AG09309 (cell line): Measurements from ENCODE around the gene LRCH4.

ENCODE experiments used
- DNase-seq: peaks from one replicate; pipeline ENCODE4 v3.0.0-alpha.2; 2010; ENCODE audit warnings: low read depth
- H3K4me3 ChIP-seq: 2 replicates; pipeline ENCODE4 v1.5.1; 2011; ENCODE audit warnings: mild to moderate bottlenecking, low read depth, low read length, moderate library complexity; ENCODE audit not compliant: control insufficient read depth
- TF ChIP-seq, protein P1 (sequence below): IDR thresholded peaks from 2 replicates; pipeline ENCODE4 v1.5.1; 2011; ENCODE audit warnings: mild to moderate bottlenecking, low read depth, low read length, inconsistent platforms; ENCODE audit not compliant: insufficient read depth, control insufficient read depth; ENCODE audit errors: missing control alignments

The LRCH4 gene

DNA sequence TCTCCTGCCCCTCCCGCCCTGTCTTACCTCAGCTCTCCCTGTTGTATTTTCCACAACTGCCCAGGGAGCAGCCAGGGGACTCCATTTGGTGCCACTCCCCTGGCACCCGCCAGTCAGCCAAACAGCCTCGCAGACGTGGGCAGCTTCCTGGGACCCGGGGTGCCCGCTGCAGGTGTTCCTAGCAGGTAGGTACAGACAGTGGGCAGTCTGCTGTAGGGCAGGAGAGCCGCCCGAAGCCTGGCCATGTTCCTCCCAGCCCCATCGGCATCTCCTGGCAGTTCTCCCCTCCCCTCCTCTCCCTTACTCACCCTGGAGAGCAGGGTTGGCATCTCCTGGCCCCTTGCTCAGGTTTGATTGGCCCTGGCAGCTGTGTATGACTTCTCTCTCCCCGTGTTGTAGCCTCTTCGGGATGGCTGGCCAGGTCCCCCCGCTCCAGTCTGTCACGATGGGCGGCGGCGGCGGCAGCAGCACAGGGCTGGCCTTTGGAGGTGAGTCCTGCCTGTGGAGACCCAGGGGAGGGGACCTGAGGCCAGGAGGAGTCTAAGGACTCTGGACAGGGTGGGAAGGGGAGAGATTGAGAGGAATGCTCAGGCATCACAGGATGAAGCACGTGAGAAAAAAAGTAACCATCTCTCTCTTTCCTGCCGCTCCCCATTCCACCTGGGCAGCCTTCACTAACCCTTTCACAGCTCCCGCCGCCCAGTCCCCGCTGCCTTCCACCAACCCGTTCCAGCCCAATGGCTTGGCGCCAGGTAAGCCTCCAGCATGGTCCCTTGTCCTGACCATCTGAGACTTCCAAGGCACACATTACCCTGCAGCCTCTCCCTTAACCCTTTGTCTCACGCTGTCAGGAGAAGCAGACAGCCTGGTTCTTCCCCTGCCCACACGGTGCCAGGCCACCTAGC is 23.5 kb downstream of the LRCH4 start:
- TF ChIP-seq, protein P1, sequence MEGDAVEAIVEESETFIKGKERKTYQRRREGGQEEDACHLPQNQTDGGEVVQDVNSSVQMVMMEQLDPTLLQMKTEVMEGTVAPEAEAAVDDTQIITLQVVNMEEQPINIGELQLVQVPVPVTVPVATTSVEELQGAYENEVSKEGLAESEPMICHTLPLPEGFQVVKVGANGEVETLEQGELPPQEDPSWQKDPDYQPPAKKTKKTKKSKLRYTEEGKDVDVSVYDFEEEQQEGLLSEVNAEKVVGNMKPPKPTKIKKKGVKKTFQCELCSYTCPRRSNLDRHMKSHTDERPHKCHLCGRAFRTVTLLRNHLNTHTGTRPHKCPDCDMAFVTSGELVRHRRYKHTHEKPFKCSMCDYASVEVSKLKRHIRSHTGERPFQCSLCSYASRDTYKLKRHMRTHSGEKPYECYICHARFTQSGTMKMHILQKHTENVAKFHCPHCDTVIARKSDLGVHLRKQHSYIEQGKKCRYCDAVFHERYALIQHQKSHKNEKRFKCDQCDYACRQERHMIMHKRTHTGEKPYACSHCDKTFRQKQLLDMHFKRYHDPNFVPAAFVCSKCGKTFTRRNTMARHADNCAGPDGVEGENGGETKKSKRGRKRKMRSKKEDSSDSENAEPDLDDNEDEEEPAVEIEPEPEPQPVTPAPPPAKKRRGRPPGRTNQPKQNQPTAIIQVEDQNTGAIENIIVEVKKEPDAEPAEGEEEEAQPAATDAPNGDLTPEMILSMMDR, result no peak
- H3K4me3 ChIP-seq, result no peak overlapping the region
- DNase-seq, result no peak

DNA sequence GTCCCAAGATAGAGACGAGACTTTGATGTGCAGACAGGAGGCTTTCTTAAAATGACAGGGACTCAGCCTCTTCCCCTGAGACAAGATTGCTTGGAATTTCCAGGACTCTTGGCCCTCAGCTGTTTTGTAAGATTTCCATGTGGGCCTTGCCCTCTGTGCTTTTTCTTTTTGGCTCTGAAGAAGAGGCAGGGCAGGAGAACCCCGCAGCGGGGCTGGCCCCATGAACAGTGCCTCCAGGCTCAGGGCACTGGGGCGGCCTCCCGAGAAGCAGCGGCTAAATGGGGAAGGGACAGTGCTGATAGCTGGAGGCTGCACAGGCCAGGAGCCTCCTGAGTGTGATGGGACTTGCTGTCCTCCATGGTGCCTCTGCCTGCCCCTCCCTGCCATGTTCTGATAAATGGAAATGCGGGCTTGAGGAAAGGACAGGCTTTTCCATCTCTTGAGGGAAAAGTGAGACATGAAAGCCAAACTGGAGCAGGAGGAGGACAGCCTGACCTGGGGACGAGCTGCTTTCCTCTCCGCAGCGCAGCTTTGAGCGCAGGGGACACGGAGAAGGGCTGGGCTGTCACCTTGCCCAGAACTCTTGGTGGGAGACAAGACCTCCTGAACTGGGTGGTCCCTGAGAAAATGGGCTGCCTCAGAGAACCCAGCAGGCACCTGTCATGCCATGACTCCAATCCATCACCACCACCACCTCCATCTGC is 24.3 kb downstream of the LRCH4 start:
- DNase-seq, result no peak
- no peak overlapping the region for H3K4me3 ChIP-seq
- TF ChIP-seq, protein P1, result no peak

DNA sequence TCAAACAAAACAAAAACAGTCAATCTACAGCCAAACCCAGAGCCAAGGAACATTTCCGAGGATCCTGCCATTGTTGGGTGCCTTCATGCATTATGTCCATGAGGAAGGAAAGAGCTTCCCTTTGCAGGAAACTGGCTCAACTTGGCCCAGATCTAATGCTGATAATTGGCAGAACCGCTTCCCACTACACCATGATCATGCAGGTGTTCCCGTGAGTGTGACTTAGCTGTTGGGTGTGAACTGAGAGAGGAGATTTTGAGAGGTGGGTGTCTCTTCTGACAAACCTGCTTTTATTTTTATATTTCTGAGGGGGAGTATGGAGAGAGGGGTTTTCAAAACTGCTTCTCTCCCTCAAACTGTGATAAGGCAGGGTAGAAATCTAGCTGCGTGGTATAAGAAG is 26.8 kb downstream of the LRCH4 start:
- no peak overlapping the region for H3K4me3 ChIP-seq
- TF ChIP-seq, protein P1, result no peak
- no peak for DNase-seq

DNA sequence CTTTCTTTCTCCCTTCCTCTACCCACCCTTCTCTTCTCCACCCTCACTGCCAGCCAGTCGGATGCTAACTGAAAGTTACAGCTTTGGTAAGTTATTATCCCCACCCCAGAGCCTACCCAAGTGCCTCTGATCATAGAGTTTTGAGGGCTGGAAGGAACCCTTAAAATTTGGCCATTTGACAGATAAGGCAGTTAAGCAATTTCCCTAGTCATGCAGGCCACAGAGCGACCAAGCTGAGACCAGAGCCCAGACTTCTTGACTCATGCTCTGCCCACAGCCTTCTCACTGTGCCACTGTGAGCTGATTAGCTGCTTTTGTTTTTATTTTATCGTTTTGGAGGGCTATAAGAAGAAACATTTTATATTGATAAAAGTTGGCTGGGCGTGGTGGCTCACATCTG is 29.4 kb downstream of the LRCH4 start:
- no peak overlapping the region for H3K4me3 ChIP-seq
- TF ChIP-seq, protein P1, result no peak
- peak; percentile 52 for DNase-seq

DNA sequence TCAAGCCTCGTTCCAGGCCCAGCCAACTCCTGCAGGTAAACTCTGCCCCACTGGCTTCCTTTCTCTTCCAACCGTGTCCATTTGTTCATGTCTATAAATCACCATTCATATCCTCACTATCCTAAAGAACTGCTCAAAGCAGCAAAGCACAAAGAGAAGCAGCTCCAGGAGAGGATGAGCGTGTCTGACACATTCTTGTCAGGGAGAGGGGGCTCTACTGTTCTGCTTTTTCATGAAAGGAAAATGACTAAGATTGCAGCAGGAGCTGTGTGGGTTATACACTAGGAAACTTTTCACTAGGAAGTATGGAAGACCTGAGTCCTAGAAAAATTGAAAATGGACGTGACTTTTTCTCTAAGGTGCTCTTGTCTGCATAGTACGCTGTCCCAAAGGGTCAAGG is 30.2 kb downstream of the LRCH4 start:
- no peak for DNase-seq
- H3K4me3 ChIP-seq, result no peak overlapping the region
- TF ChIP-seq, protein P1, result no peak

DNA sequence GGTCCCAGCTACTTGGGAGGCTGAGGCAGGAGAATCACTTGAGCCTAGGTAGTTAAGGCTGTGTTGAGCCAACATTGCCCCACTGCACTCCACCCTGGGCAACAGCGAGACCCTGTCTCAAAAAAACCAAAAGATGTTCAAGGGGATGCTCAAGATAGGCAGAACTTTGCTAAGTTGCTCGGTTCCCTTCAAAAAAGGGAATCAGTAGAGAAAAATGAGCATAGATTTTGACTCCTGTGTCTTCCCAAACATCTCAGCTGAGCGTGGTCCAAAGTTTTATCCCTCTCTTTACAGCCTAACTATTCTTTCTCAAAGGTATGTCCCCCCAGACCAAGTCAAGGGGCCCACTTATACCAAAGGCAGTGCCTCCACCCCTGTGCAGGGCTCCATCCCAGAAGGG is 32.9 kb downstream of the LRCH4 start:
- DNase-seq, result no peak
- H3K4me3 ChIP-seq, result no peak overlapping the region
- TF ChIP-seq, protein P1, result no peak
